ENCODE results near the gene STAB2.

The STAB2 gene

GRCh38 chr12:103705098-103705497 lies 118.0 kb downstream of the STAB2 start:
- TF ChIP-seq CTCF (IDR thresholded peaks at IDR 0.05; ENCODE audit: low read depth, low read length) = no peak
- H3K4me3 ChIP-seq (ENCODE audit: low read depth, low read length) = no peak overlapping the region

- no peak overlapping the region for H3K4me3 ChIP-seq (ENCODE audit: low read depth, low read length)
- TF ChIP-seq CTCF (IDR thresholded peaks at IDR 0.05; ENCODE audit: low read depth, low read length) = no peak
Measured at GRCh38 chr12:103705927-103706326, 118.9 kb downstream of the STAB2 start.

- H3K4me3 ChIP-seq (ENCODE audit: low read depth, low read length) = no peak overlapping the region
- no peak for TF ChIP-seq CTCF (IDR thresholded peaks at IDR 0.05; ENCODE audit: low read depth, low read length)
Measured at GRCh38 chr12:103707446-103707845, 120.4 kb downstream of the STAB2 start.

GRCh38 chr12:103710544-103710943 lies 123.5 kb downstream of the STAB2 start:
- no peak for TF ChIP-seq CTCF (IDR thresholded peaks at IDR 0.05; ENCODE audit: low read depth, low read length)
- H3K4me3 ChIP-seq (ENCODE audit: low read depth, low read length) = no peak overlapping the region

DNA sequence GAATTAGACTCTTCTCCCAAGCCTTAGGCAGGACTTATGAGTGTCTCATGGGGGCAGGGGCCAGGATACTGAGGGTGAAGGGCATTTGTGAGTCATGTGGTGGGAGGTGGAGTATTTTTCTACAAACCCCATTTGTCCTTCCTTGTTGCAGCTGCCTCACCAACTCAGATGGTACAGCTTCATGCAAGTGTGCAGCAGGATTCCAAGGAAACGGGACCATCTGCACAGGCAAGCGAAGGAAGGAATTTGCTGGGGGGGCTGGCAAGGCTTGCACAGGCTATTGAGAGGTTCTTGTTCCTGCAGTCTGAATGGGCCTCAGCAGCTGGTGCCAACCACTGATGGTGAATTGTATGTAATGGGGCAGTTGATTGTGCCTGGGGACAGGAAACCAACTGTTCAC lies 125.1 kb downstream of the STAB2 start:
- no peak overlapping the region for H3K4me3 ChIP-seq (ENCODE audit: low read depth, low read length)
- no peak for TF ChIP-seq CTCF (IDR thresholded peaks at IDR 0.05; ENCODE audit: low read depth, low read length)

- TF ChIP-seq CTCF (IDR thresholded peaks at IDR 0.05; ENCODE audit: low read depth, low read length) = no peak
- no peak overlapping the region for H3K4me3 ChIP-seq (ENCODE audit: low read depth, low read length)
Measured at GRCh38 chr12:103715494-103715893, 128.4 kb downstream of the STAB2 start.

GRCh38 chr12:103716517-103717196 lies 129.6 kb downstream of the STAB2 start:
- no peak for TF ChIP-seq CTCF (IDR thresholded peaks at IDR 0.05; ENCODE audit: low read depth, low read length)
- no peak overlapping the region for H3K4me3 ChIP-seq (ENCODE audit: low read depth, low read length)

Measured in WI38 (cell line).